Hepatocyte (in vitro differentiated cells): Measurements from ENCODE around the gene KCNMA1. TPM values are rescaled to one million over a fixed set of nuclear protein-coding genes. Genes with fewer than 3 reads are reported as not detected.

Experiments
- DNase-seq: peaks from one replicate; pipeline ENCODE4 v3.0.0-alpha.2; 2016; ENCODE audit warnings: low spot score
- H2AFZ ChIP-seq: fragments of 200-600 bp; sonication (generic); 2 replicates; pipeline ENCODE4 v1.6.0; 2016; ENCODE audit warnings: antibody characterized with exemption, mild to moderate bottlenecking
- H3K27ac ChIP-seq: fragments of 200-600 bp; sonication (generic); 2 replicates; pipeline ENCODE4 v1.5.1; 2016; ENCODE audit warnings: mild to moderate bottlenecking
- H3K27me3 ChIP-seq: fragments of 200-600 bp; sonication (generic); 2 replicates; pipeline ENCODE4 v1.6.1; 2016
- H3K36me3 ChIP-seq: fragments of 200-600 bp; sonication (generic); replicated peaks from 2 replicates; pipeline ENCODE4 v1.5.1; 2016; ENCODE audit warnings: low read depth; ENCODE audit not compliant: insufficient read depth
- H3K4me1 ChIP-seq: fragments of 200-600 bp; sonication (generic); 2 replicates; pipeline ENCODE4 v1.5.1; 2016; ENCODE audit warnings: mild to moderate bottlenecking, moderate library complexity; ENCODE audit not compliant: insufficient read depth
- H3K4me2 ChIP-seq: fragments of 200-600 bp; sonication (generic); 2 replicates; pipeline ENCODE4 v1.6.0; 2016
- H3K4me3 ChIP-seq: fragments of 200-600 bp; sonication (generic); 2 replicates; pipeline ENCODE4 v1.5.1; 2016; ENCODE audit warnings: mild to moderate bottlenecking
- H3K79me2 ChIP-seq: fragments of 200-600 bp; sonication (generic); 2 replicates; pipeline ENCODE4 v1.6.0; 2017; ENCODE audit warnings: mild to moderate bottlenecking
- H3K9me2 ChIP-seq: fragments of 200-600 bp; sonication (generic); replicated peaks from 2 replicates; pipeline ENCODE4 v1.6.0; 2017; ENCODE audit warnings: mild to moderate bottlenecking; ENCODE audit not compliant: insufficient read depth
- H3K9me3 ChIP-seq: fragments of 200-600 bp; sonication (generic); 2 replicates; pipeline ENCODE4 v1.5.1; 2016; ENCODE audit warnings: low read depth, mild to moderate bottlenecking
- H4K20me1 ChIP-seq: fragments of 200-600 bp; sonication (generic); 2 replicates; pipeline ENCODE4 v1.6.0; 2016; ENCODE audit warnings: mild to moderate bottlenecking; ENCODE audit not compliant: insufficient read depth, poor library complexity, severe bottlenecking
- EZH2 ChIP-seq: fragments of 200-600 bp; sonication (generic); IDR thresholded peaks from 2 replicates; pipeline ENCODE4 v1.6.1; 2016; ENCODE audit warnings: antibody characterized with exemption, mild to moderate bottlenecking, borderline replicate concordance
- EZH2phosphoT487 ChIP-seq: fragments of 200-600 bp; sonication (generic); IDR thresholded peaks from one replicate; pipeline ENCODE4 v1.6.1; 2018; ENCODE audit warnings: antibody characterized with exemption, mild to moderate bottlenecking, low read depth, moderate library complexity; ENCODE audit not compliant: unreplicated experiment, severe bottlenecking
- WGBS: methylation state at CpG from one replicate; pipeline ENCODE4 v1.1.6; 2016; ENCODE audit warnings: low lambda C conversion rate; ENCODE audit errors: missing lambda C conversion rate; 5-methylcytosine and 5-hydroxymethylcytosine counted together
- polyA plus RNA-seq: library from polyadenylated mRNA; unstranded; fragments of >200 nt; fragmentation: Nextera tagmentation; extraction: Ambion mirVana; gene quantifications from 2 replicates; pipeline ENCODE4 v1.2.1, GENCODE V29; 2016
- total RNA-seq: library from RNA; depleted of rRNA; stranded (reverse); fragments of >200 nt; gene quantifications from 2 replicates; pipeline ENCODE4 v1.2.3, GENCODE V29; 2014
- TF ChIP-seq, protein P1 (sequence below): fragments of 200-600 bp; sonication (generic); IDR thresholded peaks from 2 replicates; pipeline ENCODE4 v1.5.1; 2016; ENCODE audit warnings: antibody characterized with exemption, mild to moderate bottlenecking; ENCODE audit not compliant: poor library complexity

KCNMA1 gene
- total and polyA plus RNA-seq, 2 experiments from 2014 or later = 42.6 to 73.3 TPM

DNA sequence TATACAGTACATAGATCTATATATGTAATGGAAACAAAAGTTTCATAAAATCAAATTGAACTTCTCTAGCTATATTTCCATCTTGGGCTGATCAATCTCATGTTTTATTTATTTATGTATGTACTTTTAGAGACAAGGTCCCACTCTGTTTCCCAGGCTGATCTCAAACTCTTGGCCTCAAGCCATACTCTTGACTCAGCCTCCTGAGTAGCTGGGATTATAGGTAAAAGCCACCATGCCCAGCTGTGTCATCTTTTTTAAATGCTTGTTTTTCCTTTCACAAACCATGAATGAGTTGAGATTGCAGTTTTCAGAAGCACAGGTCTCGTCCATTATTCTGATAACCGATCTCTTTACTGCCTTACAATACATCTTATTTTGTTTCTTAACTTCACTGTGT, 400.9 kb downstream of the KCNMA1 start:
- no peaks in the 10 kb centered on the region for H3K9me2 ChIP-seq
- H3K27me3 ChIP-seq = no peaks in the 10 kb centered on the region
- peaks cover 31% of the 10 kb centered on the region for H3K4me1 ChIP-seq
- DNase-seq = no peak
- no peaks in the 10 kb centered on the region for H3K79me2 ChIP-seq
- TF ChIP-seq, protein P1, sequence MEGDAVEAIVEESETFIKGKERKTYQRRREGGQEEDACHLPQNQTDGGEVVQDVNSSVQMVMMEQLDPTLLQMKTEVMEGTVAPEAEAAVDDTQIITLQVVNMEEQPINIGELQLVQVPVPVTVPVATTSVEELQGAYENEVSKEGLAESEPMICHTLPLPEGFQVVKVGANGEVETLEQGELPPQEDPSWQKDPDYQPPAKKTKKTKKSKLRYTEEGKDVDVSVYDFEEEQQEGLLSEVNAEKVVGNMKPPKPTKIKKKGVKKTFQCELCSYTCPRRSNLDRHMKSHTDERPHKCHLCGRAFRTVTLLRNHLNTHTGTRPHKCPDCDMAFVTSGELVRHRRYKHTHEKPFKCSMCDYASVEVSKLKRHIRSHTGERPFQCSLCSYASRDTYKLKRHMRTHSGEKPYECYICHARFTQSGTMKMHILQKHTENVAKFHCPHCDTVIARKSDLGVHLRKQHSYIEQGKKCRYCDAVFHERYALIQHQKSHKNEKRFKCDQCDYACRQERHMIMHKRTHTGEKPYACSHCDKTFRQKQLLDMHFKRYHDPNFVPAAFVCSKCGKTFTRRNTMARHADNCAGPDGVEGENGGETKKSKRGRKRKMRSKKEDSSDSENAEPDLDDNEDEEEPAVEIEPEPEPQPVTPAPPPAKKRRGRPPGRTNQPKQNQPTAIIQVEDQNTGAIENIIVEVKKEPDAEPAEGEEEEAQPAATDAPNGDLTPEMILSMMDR = no peak
- TF ChIP-seq EZH2 (no peak), EZH2phosphoT487 (no peak)
- H3K4me2 ChIP-seq = no peak overlapping the region
- H3K4me3 ChIP-seq = no peak overlapping the region
- no peaks in the 10 kb centered on the region for H3K36me3 ChIP-seq
- no peaks in the 10 kb centered on the region for H4K20me1 ChIP-seq
- 78% methylated on average over 2 of the region's 2 CpGs for WGBS
- H2AFZ ChIP-seq = no peak overlapping the region
- H3K27ac ChIP-seq = no peak overlapping the region
- H3K9me3 ChIP-seq = no peaks in the 10 kb centered on the region

DNA sequence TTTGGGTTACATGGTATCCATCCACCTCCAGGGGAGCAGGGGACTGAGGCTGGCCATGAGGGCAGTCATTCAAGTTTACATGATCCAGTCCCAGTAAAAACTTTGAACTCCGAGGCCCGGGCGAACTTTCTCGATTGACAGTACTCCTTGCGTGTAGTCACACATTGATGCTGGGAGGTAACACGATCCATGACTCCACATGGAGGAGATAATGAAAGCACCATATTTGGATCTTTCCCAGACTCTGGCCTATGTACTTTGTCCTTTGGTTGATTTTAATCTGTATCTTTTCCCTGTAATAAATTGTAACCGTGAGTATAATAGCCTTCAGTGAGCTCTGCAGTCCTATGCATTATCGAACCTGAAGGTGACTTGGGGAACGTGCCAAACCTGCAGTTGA, 401.6 kb downstream of the KCNMA1 start:
- Histone ChIP-seq H3K27ac (no peak overlapping the region), H2AFZ (no peak overlapping the region)
- no peak for DNase-seq

DNA sequence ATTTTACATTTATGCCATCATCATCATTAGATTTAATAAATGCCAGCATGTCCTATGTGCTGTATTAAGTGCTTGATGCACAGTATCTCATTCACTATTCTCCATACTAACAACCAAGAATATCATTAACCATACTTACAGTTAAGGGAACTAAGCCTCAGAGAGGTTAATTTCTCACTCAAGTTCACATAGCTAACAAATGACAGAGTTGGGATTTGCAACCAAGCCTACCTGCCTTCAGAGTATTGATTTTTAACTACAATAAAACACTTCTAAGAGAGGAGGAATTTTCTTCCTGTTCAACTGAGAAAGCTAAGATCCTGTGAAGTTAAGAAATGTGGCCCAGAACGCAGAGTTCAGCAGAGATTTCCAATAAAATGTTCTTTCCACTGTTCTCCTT, 403.0 kb downstream of the KCNMA1 start:
- Histone ChIP-seq H4K20me1 (no peaks in the 10 kb centered on the region), H3K79me2 (no peaks in the 10 kb centered on the region), H3K9me3 (no peaks in the 10 kb centered on the region), H3K9me2 (no peaks in the 10 kb centered on the region), H3K27ac (no peak overlapping the region), H3K4me2 (no peak overlapping the region), H2AFZ (no peak overlapping the region), H3K4me3 (no peak overlapping the region), H3K36me3 (no peaks in the 10 kb centered on the region), H3K4me1 (peaks cover 11% of the 10 kb centered on the region), H3K27me3 (no peaks in the 10 kb centered on the region)
- no peak for TF ChIP-seq EZH2
- TF ChIP-seq, protein P1 = no peak
- TF ChIP-seq EZH2phosphoT487 = no peak
- WGBS = 67% methylated on average over 1 of the region's 1 CpG
- no peak for DNase-seq

More for the DNA sequence above, 401.6 kb downstream of the KCNMA1 start:
- Histone ChIP-seq H4K20me1 (no peaks in the 10 kb centered on the region), H3K4me1 (peaks cover 26% of the 10 kb centered on the region), H3K36me3 (no peaks in the 10 kb centered on the region), H3K4me2 (no peak overlapping the region), H3K9me2 (no peaks in the 10 kb centered on the region), H3K4me3 (no peak overlapping the region), H3K27me3 (no peaks in the 10 kb centered on the region), H3K9me3 (no peaks in the 10 kb centered on the region), H3K79me2 (no peaks in the 10 kb centered on the region)
- TF ChIP-seq EZH2phosphoT487 = no peak
- TF ChIP-seq EZH2 = no peak
- TF ChIP-seq, protein P1 = no peak
- WGBS = 88% methylated on average over 9 of the region's 9 CpGs

DNA sequence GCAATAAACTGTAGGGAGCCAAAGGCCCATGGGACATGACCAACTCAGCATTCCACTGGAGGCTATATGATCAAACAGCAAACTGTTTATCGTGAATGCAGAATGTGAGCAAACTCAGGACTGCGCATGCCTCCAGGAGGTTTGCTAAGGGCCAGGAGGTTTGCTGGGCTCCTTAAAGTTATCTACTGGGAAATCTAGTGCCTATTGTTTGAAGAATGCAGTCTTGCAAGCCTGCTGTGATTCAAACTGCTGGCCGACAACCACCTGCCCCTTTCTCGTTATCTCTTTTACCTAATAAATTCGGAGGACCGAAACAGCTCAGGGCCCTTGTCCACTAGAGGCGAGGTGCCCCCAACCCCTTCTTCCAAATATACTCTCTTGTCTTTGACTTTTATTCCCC, 404.1 kb downstream of the KCNMA1 start:
- Histone ChIP-seq H3K27me3 (no peaks in the 10 kb centered on the region), H3K4me3 (no peak overlapping the region), H3K9me2 (no peaks in the 10 kb centered on the region), H3K4me2 (no peak overlapping the region), H3K9me3 (no peaks in the 10 kb centered on the region), H2AFZ (no peak overlapping the region), H4K20me1 (no peaks in the 10 kb centered on the region), H3K79me2 (no peaks in the 10 kb centered on the region), H3K36me3 (no peaks in the 10 kb centered on the region), H3K4me1 (peaks cover 8% of the 10 kb centered on the region), H3K27ac (no peak overlapping the region)
- TF ChIP-seq EZH2 (no peak), EZH2phosphoT487 (no peak)
- TF ChIP-seq, protein P1 = no peak
- 80% methylated on average over 7 of the region's 7 CpGs for WGBS
- DNase-seq = no peak
